DLD1 (cell line): Measurements from ENCODE around the gene SLAMF1.
"Not testable (repeated sequence)": the region's sequence is repeated elsewhere in the genome, so short reads cannot be mapped to it uniquely, and the experiment has no call there.

Experiments
- in situ Hi-C: cut with HindIII; loops from 2 replicates; pipeline ENCODE4 v1.10.0; 2017; ENCODE audit warnings: low sequenced_read_pairs

SLAMF1 gene

GRCh38 chr1:160575112-160575664 lies 71.7 kb downstream of the SLAMF1 start:
- in situ Hi-C loops, result no loop called here

GRCh38 chr1:160570840-160571239 lies 76.0 kb downstream of the SLAMF1 start:
- in situ Hi-C loops, result no loop called here

GRCh38 chr1:160569806-160570205 lies 77.0 kb downstream of the SLAMF1 start:
- in situ Hi-C loops, result no loop called here

- in situ Hi-C loops, result no loop called here
These were observed 78.8 kb downstream of the SLAMF1 start for GRCh38 chr1:160567858-160568682.

GRCh38 chr1:160567341-160567740 lies 79.5 kb downstream of the SLAMF1 start:
- in situ Hi-C loops, result no loop called here

GRCh38 chr1:160565564-160565963 lies 81.3 kb downstream of the SLAMF1 start:
- in situ Hi-C loops, result no loop called here

- in situ Hi-C loops, result not testable (repeated sequence)
These were observed 83.6 kb downstream of the SLAMF1 start for GRCh38 chr1:160563230-160563629.

GRCh38 chr1:160562745-160563144 lies 84.1 kb downstream of the SLAMF1 start:
- in situ Hi-C loops, result not testable (repeated sequence)

- in situ Hi-C loops, result no loop called here
These were observed 86.0 kb downstream of the SLAMF1 start for GRCh38 chr1:160560806-160561205.

GRCh38 chr1:160560045-160560705 lies 86.7 kb downstream of the SLAMF1 start:
- in situ Hi-C loops, result no loop called here

GRCh38 chr1:160559437-160559836 lies 87.4 kb downstream of the SLAMF1 start:
- in situ Hi-C loops, result not testable (repeated sequence)

- in situ Hi-C loops, result no loop called here
These were observed 88.0 kb downstream of the SLAMF1 start for GRCh38 chr1:160558660-160559380.
